Body of pancreas (tissue), 4 donors: Measurements from ENCODE around the gene EHD3. TPM values are rescaled to one million over a fixed set of nuclear protein-coding genes. Genes with fewer than 3 reads are reported as not detected.

Experiments
- ATAC-seq: fragments of 150-250 bp; one replicate; pipeline ENCODE4 v1.9.1; 2016
- DNase-seq, 4 donors: peaks; one replicate each; pipeline ENCODE4 v3.0.0-alpha.2; 2019
- H3K27ac ChIP-seq, 4 donors: fragments of 200-600 bp; sonication (generic); 1 replicate in 3 of 4; 2 replicates in 1 of 4; pipeline versions ENCODE4 v1.5.1 to v1.6.1; 2016 to 2019; ENCODE audit warnings: mild to moderate bottlenecking in 1 of 4, mixed read lengths in 1 of 4, moderate library complexity in 1 of 4
- H3K27me3 ChIP-seq, 2 donors: fragments of 200-600 bp; sonication (generic); one replicate each; pipeline ENCODE4 v1.6.0; 2016; ENCODE audit warnings: mild to moderate bottlenecking in 1 of 2
- H3K36me3 ChIP-seq, 2 donors: fragments of 200-600 bp; sonication (generic); replicated peaks in 1 of 2; 2 replicates each; pipeline ENCODE4 v1.5.1; 2016; ENCODE audit warnings: low read depth in 2 of 2; ENCODE audit not compliant: insufficient read depth in 1 of 2
- H3K4me1 ChIP-seq: fragments of 200-600 bp; sonication (generic); one replicate; pipeline ENCODE4 v1.6.0; 2016
- H3K4me3 ChIP-seq, 2 donors: fragments of 200-600 bp; sonication (generic); 1 replicate in 1 of 2; 2 replicates in 1 of 2; pipeline ENCODE4 v1.5.1; 2016 to 2019
- H3K9me3 ChIP-seq, 3 donors: fragments of 200-600 bp; sonication (generic); 1 replicate in 2 of 3; 2 replicates in 1 of 3; pipeline ENCODE4 v1.5.1; 2016
- POLR2A ChIP-seq, 3 donors: fragments of 450-650 bp; IDR thresholded peaks; one replicate each; pipeline ENCODE4 v1.6.1; 2016; ENCODE audit warnings: antibody characterized with exemption in 3 of 3, mild to moderate bottlenecking in 2 of 3
- WGBS, 2 donors: methylation state at CpG; one replicate each; pipeline ENCODE4 v1.1.5; 2017; 5-methylcytosine and 5-hydroxymethylcytosine counted together
- intact Hi-C: fragments of 100-400 bp; cut with DNase I; formaldehyde crosslinking; loops from one replicate; pipeline ENCODE4 v1.15.1; 2023
- total RNA-seq, 2 donors: library from RNA; depleted of rRNA; stranded (reverse); fragments of >200 nt; gene quantifications; one replicate each; pipeline ENCODE4 v1.1.0, GENCODE V29; 2016
- TF ChIP-seq, protein P1 (sequence below), 7 experiments: fragments of 450-650 bp in 4 of 7; fragments of 200-600 bp in 3 of 7; sonication (generic) in 3 of 7; IDR thresholded peaks; one replicate each; pipeline ENCODE4 v1.5.1; 2016 to 2019; ENCODE audit warnings: antibody characterized with exemption in 7 of 7

EHD3 gene
- total RNA-seq, 2 donors from 2014 or later = 0.99 to 2.3 TPM

DNA sequence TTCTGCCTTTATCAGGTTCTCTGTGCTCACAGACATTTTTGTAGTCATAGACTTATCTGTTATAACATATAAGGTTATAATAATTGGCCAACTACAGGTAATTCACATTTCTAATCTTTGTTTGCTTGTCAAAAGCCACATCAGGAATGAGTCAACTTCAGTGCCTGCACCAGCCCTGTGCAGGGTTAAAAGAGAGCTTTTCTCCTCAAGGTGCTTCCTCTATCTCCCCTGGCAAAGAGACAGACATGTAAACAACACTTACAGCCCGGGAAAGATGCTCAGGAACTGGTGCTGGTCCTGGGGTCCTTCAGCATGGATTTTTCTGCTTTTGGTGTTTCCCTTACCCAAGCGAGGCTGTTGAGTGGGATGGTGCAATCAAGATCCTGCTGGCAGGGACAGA is 7.7 kb upstream of the EHD3 start:
- Histone ChIP-seq H3K27ac (no peak overlapping the region), H3K4me1 (no peaks in the 10 kb centered on the region), H3K36me3 (no peaks in the 10 kb centered on the region), H3K9me3 (no peaks in the 10 kb centered on the region), H3K27me3 (no peaks in the 10 kb centered on the region), H3K4me3 (no peak overlapping the region)
- intact Hi-C loops = no loop called here
- WGBS, 2 donors = 8 to 11% methylated on average over 2 of the region's 2 CpGs
- ATAC-seq = no peak
- no peak for DNase-seq
- no peak for TF ChIP-seq POLR2A (IDR thresholded peaks at IDR 0.05)
- TF ChIP-seq, protein P1, sequence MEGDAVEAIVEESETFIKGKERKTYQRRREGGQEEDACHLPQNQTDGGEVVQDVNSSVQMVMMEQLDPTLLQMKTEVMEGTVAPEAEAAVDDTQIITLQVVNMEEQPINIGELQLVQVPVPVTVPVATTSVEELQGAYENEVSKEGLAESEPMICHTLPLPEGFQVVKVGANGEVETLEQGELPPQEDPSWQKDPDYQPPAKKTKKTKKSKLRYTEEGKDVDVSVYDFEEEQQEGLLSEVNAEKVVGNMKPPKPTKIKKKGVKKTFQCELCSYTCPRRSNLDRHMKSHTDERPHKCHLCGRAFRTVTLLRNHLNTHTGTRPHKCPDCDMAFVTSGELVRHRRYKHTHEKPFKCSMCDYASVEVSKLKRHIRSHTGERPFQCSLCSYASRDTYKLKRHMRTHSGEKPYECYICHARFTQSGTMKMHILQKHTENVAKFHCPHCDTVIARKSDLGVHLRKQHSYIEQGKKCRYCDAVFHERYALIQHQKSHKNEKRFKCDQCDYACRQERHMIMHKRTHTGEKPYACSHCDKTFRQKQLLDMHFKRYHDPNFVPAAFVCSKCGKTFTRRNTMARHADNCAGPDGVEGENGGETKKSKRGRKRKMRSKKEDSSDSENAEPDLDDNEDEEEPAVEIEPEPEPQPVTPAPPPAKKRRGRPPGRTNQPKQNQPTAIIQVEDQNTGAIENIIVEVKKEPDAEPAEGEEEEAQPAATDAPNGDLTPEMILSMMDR (IDR thresholded peaks at IDR 0.05) = no peak

DNA sequence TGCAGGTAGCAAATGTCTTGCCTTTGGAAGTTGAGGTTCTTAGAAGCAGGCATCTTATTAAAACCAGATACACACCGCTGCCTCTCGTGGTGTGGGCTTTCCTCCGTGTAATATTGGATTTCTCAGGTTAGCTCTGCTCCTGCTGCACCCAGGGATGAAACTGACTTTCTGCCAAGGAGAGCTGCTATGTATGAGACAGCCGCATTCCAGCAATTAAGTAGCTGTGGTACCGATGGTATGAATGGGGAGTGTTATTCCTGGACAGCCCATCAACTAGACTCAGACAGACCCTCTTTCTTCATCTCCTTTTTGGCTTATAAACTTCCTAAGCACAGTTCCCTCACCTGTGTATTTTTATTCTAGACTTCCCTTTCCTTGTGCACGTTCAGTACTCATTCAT is 6.8 kb upstream of the EHD3 start:
- Histone ChIP-seq H3K36me3 (no peaks in the 10 kb centered on the region), H3K4me3 (no peak overlapping the region), H3K4me1 (no peaks in the 10 kb centered on the region), H3K27ac (no peak overlapping the region), H3K27me3 (no peaks in the 10 kb centered on the region), H3K9me3 (no peaks in the 10 kb centered on the region)
- intact Hi-C loops = no loop called here
- no peak for DNase-seq
- ATAC-seq = no peak
- no peak for TF ChIP-seq POLR2A (IDR thresholded peaks at IDR 0.05)
- TF ChIP-seq, protein P1 (IDR thresholded peaks at IDR 0.05) = no peak
- 40 to 53% methylated on average over 6 of the region's 6 CpGs for WGBS, 2 donors

DNA sequence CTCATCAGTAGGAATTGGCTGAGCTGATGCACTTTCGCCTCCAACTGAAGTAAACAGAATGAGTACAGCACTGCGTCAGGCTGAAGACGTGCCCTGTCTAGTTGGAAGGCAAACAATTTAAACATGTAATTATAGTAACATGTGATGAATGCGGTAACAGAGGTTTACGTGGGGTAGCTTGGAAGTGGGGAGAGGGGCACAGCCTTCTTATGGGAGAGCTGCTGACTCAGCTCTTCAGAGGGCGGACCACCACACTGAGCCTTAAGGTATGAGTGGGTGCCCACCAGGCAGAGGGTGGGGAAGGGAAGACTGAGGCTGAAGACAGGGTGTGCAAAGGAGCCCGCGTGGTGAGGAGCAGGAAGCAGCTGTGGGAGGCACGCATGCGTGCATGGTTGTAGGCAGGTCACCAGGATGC is 6.2 kb upstream of the EHD3 start:
- no peak overlapping the region for H3K4me3 ChIP-seq
- no peaks in the 10 kb centered on the region for H3K27me3 ChIP-seq
- intact Hi-C loops = no loop called here
- ATAC-seq (no peak), DNase-seq (no peak)
- TF ChIP-seq, protein P1 (IDR thresholded peaks at IDR 0.05) = no peak
- TF ChIP-seq POLR2A (IDR thresholded peaks at IDR 0.05) = no peak
- H3K36me3 ChIP-seq = no peaks in the 10 kb centered on the region
- no peak overlapping the region for H3K27ac ChIP-seq
- 67 to 79% methylated on average over 10 of the region's 10 CpGs for WGBS, 2 donors
- H3K9me3 ChIP-seq = no peaks in the 10 kb centered on the region
- H3K4me1 ChIP-seq = no peaks in the 10 kb centered on the region

DNA sequence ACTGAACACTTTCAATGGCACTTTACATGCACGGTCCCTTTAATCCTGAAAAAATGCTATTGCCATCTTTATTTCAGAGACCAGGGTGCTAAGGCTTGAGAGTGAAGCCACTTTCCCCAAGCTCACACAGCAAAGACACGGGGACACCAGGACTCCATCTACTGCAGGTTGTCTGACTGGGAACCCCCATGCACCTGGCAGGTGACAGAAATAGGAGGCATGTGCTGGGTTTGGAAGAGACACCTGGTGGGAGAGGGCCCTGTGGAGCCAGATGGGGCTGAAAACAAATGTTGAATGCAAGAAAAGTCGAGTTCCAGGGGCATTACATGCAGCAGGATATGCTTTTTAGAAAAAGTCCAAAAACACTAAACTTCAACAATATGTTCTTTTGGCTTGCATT is 5.2 kb upstream of the EHD3 start:
- no peak for DNase-seq
- Histone ChIP-seq H3K9me3 (no peaks in the 10 kb centered on the region), H3K4me1 (no peaks in the 10 kb centered on the region), H3K36me3 (no peaks in the 10 kb centered on the region), H3K27ac (no peak overlapping the region), H3K27me3 (no peaks in the 10 kb centered on the region), H3K4me3 (no peak overlapping the region)
- TF ChIP-seq, protein P1 (IDR thresholded peaks at IDR 0.05) = no peak
- TF ChIP-seq POLR2A (IDR thresholded peaks at IDR 0.05) = no peak
- ATAC-seq = no peak
- 57 to 60% methylated on average over 3 of the region's 3 CpGs for WGBS, 2 donors
- intact Hi-C loops = no loop called here

DNA sequence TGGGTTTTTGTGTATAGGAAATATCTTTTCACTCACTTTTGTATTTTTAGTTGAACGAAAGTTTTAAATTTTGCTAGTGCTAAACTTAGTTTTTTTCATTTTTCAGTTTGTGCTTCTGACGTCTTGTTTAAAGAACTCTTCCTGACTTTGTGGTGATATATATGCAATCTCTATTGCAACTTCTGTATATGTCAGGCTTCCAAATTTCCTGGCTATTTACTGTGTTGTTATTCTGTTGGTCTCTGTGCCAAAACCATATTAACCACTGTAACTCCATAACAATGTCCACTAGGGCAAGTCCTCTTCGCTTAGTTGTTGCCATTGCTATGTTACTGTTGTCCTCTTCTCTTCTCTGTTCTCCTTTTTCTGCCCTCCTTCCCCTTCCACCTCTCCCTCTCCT is 3.2 kb upstream of the EHD3 start:
- DNase-seq (no peak), ATAC-seq (no peak)
- intact Hi-C loops = no loop called here
- no peak overlapping the region for H3K27ac ChIP-seq
- peaks cover 9% of the 10 kb centered on the region for H3K4me1 ChIP-seq
- H3K36me3 ChIP-seq = no peaks in the 10 kb centered on the region
- no peaks in the 10 kb centered on the region for H3K9me3 ChIP-seq
- H3K27me3 ChIP-seq = no peaks in the 10 kb centered on the region
- TF ChIP-seq, protein P1 (IDR thresholded peaks at IDR 0.05) = no peak
- no peak for TF ChIP-seq POLR2A (IDR thresholded peaks at IDR 0.05)
- 56 to 59% methylated on average over 3 of the region's 3 CpGs for WGBS, 2 donors
- no peak overlapping the region for H3K4me3 ChIP-seq
